NCI-H524 (cell line): ENCODE measurements around the gene BTK.

Source experiments
- DNase-seq, 2 experiments: peaks; one replicate each; lab custom pipeline; 2025; lab: John Stamatoyannopoulos, UW

Gene BTK

GRCh38 chrX:101393530-101394305 lies 7.7 kb upstream of the BTK start:
- no peak for DNase-seq

GRCh38 chrX:101391831-101392230 lies 5.8 kb upstream of the BTK start:
- DNase-seq = no peak

- peak; percentile 93 to 97 for DNase-seq
Observed at GRCh38 chrX:101390664-101391525, 4.9 kb upstream of the BTK start, which contains the start of gene RPL36A. RPL36A (plus strand) TSS chrX:101391011; CDS start chrX:101391044, 33 bp downstream.

- no peak for DNase-seq
Observed at GRCh38 chrX:101388604-101389003, 2.6 kb upstream of the BTK start.

- no peak for DNase-seq
Observed at GRCh38 chrX:101386542-101386885, 523 bp upstream of the BTK start.

- DNase-seq = no peak
Observed at GRCh38 chrX:101385026-101385684, 836 bp downstream of the BTK start.

- DNase-seq = peak in 1 of 2 experiments; percentile 31
Observed at GRCh38 chrX:101383679-101384205, 2.2 kb downstream of the BTK start.

- no peak for DNase-seq
Observed at GRCh38 chrX:101377547-101377946, 8.4 kb downstream of the BTK start.

GRCh38 chrX:101370888-101371504 lies 15.0 kb downstream of the BTK start:
- no peak for DNase-seq

GRCh38 chrX:101369687-101370086 lies 16.3 kb downstream of the BTK start:
- no peak for DNase-seq

- DNase-seq = no peak
Observed at GRCh38 chrX:101368800-101369199, 17.2 kb downstream of the BTK start.

GRCh38 chrX:101365301-101365795 lies 20.6 kb downstream of the BTK start:
- no peak for DNase-seq

- no peak for DNase-seq
Observed at GRCh38 chrX:101362757-101363156, 23.2 kb downstream of the BTK start.

GRCh38 chrX:101362116-101362515 lies 23.9 kb downstream of the BTK start:
- no peak for DNase-seq

GRCh38 chrX:101360390-101360789 lies 25.6 kb downstream of the BTK start:
- no peak for DNase-seq

- DNase-seq = no peak
Observed at GRCh38 chrX:101359966-101360365, 26.0 kb downstream of the BTK start.

GRCh38 chrX:101357166-101357795 lies 28.7 kb downstream of the BTK start:
- peak in 1 of 2 experiments; percentile 20 for DNase-seq

GRCh38 chrX:101349193-101349562 lies 36.8 kb downstream of the BTK start:
- no peak for DNase-seq

GRCh38 chrX:101348452-101349192 lies 37.4 kb downstream of the BTK start, which contains the start of gene TIMM8A:
TIMM8A (minus strand) TSS chrX:101348742; CDS start chrX:101348664, 78 bp downstream.
- DNase-seq = peak; percentile 72 to 76

GRCh38 chrX:101347859-101348451 lies 38.0 kb downstream of the BTK start:
- peak in 1 of 2 experiments; percentile 25 for DNase-seq
